A172 (cell line): ENCODE results near the gene CELF2. TPM values are rescaled to one million over a fixed set of nuclear protein-coding genes. Genes with fewer than 3 reads are reported as not detected.
"Not testable (repeated sequence)": the region's sequence is repeated elsewhere in the genome, so short reads cannot be mapped to it uniquely, and the experiment has no call there.

ENCODE experiments used
- DNase-seq: peaks from one replicate; pipeline ENCODE4 v3.0.0-alpha.2; 2015; ENCODE audit warnings: low spot score
- total RNA-seq: library from RNA; depleted of rRNA; stranded (reverse); fragments of >200 nt; shearing (Covaris generic); gene quantifications from 2 replicates; pipeline ENCODE4 v1.2.3, GENCODE V29; 2014

Gene CELF2
- total RNA-seq, 1 experiment from 2014 or later = 0.10 TPM

- DNase-seq = peak; percentile 21
These were observed 335.6 kb downstream of the CELF2 start for GRCh38 chr10:11353006-11353896.

- no peak for DNase-seq
These were observed 337.2 kb downstream of the CELF2 start for GRCh38 chr10:11354823-11355222.

GRCh38 chr10:11355592-11355991 is 337.9 kb downstream of the CELF2 start:
- DNase-seq = no peak

GRCh38 chr10:11357439-11357838 is 339.8 kb downstream of the CELF2 start:
- DNase-seq = no peak

DNA sequence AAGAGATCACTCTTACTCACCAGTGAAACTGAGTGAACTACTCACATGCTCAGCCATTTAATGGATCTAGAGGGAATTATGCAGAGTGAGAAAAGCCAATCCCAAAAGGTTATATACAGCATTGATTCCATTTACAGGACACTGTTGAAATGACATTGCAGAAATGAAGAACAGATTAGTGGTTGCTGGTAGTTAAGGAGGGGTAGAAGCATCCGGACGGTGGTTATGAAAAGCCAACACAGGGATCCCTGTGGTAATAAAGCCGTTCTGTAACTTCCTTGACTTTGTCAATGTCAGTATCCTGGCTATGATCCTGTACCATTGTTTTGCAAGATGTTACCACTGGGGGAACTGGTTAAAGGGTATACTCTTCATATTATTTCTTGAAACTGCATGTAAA is 340.3 kb downstream of the CELF2 start:
- DNase-seq = no peak

DNA sequence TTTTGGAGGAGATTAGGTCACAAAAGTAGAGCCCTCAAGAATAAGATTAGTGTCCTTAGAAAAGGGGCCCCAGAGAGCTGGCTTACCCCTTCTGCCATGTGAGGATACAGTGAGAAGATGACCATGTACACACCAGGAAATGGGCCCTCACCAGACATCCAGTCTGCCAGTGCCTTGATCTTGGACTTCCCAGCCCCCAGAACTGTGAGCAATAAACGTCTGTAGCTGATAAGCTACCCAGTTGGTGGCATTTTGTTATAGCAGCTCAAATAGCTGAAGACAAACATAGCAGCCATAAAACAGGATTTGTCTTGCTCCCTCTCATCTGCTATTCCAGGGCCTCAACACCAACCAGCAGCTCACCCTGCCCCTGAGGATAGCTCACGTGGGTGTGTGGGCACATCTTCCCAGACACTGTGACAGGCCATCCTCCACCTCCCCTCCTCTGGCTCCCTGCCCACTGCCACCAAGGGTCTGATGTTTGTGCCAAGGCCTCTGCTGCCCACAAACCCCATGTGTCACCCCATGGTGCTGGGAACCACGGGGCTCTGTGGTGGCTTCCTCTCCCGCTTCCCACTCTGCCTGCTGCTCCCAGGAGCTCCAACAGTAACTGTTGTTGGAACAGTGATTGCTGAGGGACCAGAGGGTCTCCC is 341.4 kb downstream of the CELF2 start:
- no peak for DNase-seq

DNA sequence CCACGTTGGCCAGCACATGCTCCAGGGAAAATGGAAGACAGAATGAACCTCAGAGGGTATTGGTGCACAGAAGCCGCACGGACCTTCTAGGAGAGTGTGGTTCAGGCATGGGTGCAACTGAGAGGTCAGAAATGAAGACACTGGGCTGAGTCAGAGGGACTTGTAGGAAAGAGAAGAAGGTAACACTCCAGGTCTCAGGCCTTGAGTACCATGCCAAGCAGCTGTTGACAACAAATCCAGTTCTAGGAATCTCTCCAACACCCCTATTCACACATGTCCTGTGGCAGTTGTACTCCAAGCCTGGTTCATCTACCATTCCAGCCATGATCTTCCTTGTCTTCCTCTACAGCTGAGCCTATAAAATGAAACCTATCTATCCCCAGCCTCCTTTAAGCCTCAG is 342.2 kb downstream of the CELF2 start:
- no peak for DNase-seq

DNA sequence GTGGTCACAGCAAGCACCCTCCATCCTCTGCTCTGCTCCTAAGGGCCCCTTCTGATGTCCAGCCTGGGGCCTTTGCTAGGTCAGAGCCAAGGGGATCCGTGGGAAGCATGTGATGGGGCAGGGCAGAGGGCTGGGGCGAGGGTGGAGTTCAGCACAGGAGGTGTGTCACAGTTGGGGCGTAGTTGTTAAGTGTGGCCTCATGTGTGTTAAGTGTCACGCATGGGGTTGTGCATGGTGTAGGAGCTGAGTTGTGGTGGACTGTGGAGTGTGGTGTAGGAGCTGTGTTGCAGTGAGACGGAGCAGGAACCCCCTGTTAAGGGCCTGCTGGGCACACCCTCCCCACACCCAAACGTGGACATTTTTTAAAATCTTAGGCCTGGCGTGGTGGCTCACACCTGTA is 345.8 kb downstream of the CELF2 start:
- DNase-seq = no peak

DNA sequence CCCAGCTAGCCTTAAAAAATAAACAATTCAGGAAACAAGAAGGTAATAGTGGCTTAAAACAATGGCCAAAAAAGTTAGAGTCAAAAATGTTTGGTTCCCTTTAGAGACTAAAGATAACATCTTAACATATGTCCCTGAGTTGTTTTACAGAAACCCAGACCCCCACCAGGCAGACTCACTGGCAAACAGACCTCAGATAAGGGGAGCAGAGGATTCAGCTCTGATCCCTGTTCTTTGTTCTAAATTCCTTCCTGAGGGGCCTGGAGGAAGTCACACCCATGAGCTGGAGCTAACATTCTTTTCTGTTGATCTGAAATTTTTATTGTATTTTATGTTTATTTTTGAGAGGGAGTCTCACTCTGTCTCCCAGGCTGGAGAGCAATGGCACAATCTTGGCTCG is 346.6 kb downstream of the CELF2 start:
- DNase-seq = no peak

DNA sequence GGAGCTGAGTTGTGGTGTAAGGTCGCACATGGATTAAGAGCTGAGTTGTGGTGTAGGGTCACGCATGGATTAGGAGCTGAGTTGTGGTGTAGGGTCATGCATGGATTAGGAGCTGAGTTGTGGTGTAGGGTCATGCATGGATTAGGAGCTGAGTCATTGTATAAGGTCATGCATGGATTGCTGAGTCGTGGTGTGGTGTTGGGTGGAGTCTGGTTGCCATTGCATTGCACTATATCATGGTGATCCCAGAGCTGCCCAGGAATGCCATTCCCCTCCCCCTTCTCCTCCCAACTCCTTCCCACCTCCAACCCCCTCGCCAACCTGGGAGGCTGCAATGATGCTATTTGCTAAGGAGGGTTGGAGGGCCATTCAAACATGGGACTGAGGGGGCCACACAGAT is 349.2 kb downstream of the CELF2 start:
- DNase-seq = not testable (repeated sequence)

GRCh38 chr10:11367505-11367904 is 349.8 kb downstream of the CELF2 start:
- DNase-seq = no peak

DNA sequence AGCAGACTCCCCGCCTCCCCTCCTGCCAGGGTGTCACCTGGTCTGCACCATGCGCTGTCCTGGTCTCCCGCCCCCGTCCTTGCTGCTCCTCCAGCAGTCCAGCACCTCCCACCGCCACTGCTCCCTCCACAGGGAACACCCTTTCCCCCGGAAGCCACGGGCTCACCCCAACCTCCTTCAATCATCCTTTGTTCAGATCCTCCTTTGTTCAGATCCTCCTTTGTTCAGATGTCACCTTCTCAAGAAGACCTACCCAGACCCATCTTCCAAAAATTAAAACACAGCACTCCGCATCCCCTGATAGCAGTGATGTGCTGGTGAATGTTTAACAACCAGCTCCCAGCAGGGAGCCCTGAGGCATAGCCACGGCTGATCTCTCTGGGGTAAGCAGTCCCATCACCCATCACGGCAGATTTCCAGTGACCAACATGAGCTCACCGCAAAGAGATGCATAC is 356.1 kb downstream of the CELF2 start:
- peak; percentile 55 for DNase-seq

DNA sequence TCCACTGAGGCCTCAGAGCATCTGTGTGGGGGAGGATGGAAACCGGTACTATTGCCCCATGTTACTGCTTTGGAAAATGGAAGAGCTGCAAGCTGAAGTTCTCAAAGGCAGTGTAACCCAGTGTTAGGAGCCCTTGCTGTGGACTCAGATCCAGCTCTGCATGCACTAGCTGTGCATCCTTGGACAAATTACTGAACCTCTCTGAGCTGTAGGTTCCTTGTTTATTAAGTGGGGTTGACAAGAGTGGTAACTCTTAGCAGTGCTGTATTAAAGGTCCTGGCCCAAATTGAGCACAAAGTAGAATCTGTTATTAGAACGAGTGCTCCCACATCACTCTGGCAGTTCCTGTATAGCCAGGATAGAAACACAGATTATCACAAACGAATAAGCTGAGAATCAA is 359.6 kb downstream of the CELF2 start:
- DNase-seq = no peak

DNA sequence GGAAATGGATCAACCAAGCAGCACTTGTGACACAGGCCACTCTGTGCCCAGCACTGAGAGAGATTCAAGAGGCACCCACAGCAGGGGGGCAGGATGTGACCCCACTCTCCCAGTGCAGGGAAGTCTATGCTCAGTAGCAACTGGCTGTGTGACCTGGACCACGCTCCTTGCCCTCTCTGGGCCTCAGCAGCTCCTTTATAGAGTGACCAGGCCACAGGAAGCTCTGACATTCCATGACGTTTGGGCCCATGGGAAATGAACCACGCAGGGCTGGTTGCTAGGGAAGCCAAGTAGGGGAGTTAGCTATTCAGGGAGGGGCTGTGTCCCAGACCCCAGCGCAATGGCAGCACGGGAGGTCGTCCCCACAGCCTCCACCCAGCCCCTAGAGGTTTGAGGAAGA is 361.2 kb downstream of the CELF2 start:
- no peak for DNase-seq

- DNase-seq = no peak
These were observed 362.1 kb downstream of the CELF2 start for GRCh38 chr10:11379771-11380170.

DNA sequence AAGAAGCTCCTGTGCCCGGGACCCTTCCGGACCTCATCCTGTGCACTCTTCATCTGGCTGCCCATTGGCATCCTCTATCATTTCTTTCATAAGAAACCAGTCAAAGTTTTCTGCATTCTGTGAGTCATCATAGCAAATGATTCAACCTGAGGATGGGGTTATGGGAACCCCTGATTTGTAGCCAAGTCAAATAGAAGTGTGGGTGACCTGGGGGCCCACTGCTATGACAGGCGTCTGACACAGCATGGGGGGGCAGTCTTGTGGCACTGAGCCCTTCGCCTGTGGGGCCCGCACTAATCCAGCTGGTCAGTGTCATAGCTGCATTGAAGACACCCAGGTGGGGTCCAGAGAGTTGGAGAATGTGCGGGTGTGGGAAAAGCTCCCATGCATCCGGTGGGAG is 363.4 kb downstream of the CELF2 start:
- peak; percentile 37 for DNase-seq

GRCh38 chr10:11381511-11381910 is 363.8 kb downstream of the CELF2 start:
- DNase-seq = no peak

DNA sequence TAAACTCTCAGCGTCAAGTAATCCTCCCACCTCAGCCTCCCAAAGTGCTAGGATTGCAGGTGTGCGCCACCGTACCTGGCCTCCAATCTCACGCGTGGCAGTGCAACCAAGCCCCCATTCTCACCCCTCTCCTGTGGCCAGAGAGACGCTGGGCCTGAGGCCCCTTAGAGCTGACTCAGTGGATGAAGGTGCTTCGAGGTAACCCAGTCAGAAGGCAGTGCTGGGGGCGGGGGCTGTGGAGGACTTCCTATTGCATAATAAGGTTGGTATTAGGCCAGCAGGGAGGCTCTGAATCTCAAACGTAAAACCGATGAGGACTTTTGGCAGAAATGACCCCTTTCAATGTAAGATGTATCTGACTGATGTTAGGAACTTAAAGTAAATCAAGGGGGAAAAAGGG is 364.5 kb downstream of the CELF2 start:
- no peak for DNase-seq

- no peak for DNase-seq
These were observed 368.4 kb downstream of the CELF2 start for GRCh38 chr10:11386044-11386443.
